ENCODE measurements around the gene CST9. TPM values are rescaled to one million over a fixed set of nuclear protein-coding genes. Genes with fewer than 3 reads are reported as not detected.

Gene CST9, protein sequence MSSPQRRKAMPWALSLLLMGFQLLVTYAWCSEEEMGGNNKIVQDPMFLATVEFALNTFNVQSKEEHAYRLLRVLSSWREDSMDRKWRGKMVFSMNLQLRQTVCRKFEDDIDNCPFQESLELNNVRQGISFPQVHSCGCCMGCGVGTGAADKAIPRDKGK
- total RNA-seq = not detected in 2 replicates

DNA sequence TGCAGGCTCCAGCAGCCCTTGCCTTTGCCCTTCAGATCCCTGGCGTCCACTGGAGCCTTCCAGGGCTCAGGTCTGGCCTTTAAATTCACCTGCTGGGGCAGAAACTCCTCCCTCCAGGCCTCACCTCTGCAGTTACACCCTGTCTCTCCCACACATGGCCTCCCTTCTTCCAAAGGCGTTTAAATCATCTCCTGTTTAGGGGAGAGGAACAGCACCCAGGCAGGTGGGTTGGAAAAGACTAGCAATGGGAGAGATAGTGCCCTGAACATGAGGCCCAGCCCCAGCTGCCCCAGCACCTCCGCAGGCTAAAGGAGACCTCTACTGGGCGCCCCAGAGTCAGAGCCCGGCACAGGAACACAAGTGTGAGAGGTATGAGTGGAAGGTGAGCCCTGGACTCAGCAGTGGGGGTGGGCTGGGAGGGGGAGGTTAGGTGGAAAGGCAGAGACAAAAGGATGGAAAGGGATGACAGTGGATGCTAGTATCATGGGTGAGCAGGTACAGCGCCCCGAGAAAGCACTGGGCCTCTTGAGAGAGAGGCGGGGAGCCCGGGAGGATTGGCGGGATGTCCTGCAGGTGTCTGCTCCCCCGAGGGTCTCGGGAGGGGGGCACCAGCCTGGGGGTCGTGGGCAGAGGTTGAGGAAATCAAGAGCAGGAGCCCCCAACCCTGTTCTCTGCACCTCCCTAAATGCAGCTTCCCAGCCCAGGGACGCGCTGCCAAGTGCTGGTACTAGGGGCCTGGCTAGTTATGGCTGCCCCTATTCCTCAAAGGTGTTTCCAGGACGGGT is at the start of gene CST9:
TSS of gene CST9 (minus strand) at position 51 of the 785 bp plus-strand sequence. CDS start 53 bp downstream, outside the sequence.

GRCh38 chr20:23637282-23638221 is 31.8 kb upstream of the CST9 start, which contains the start of gene CST3:
CST3 (minus strand) TSS chr20:23637955; CDS start chr20:23637862, 93 bp downstream.

DNA sequence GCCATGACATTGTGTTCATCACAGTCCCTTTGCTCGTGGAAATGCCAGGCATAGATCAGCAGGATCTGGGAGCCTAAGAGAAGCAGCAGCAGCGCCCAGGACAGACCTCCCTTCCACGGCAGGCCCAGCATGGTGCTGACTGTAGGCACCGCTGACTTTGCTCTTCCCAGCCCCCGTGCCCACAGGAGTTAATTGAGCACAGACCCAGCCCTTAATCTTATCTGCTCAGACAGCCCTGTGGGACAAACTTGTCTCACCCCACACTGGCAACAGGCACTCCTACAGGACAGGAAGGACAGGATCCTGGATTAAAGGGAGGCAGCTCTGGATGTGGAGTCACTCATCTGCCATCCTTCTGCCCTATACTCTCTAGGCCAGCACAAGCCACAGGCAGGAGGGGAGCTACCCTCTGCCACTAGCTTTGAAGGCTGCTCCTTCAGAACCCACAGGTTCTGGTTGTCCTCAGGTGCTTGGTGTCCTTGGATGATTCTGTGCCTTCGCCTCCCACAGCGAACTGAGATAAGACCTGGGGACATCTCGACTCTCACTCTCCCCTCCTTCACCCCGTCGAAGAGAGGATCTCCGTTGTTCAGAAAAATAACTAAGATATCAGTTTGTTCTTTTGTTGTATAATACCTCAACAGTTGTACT is 37.3 kb downstream of the CST9 start, which contains the start of gene CST9L:
TSS of gene CST9L (minus strand) at position 165 of the 651 bp plus-strand sequence. CDS start at position 131, 34 bp downstream.

Other genes starting within 250 kb of the CST9 start
- gene GZF1, start 243.7 kb downstream of the CST9 start, total RNA-seq = 9.6 and 11.8 TPM in 2 replicates
- gene NAPB, start 184.4 kb downstream of the CST9 start, total RNA-seq = 1.8 and 4.6 TPM in 2 replicates
- not detected in 2 replicates for gene CSTL1, start 166.2 kb downstream of the CST9 start, total RNA-seq
- gene CST11, start 153.0 kb downstream of the CST9 start, total RNA-seq = not detected in 2 replicates
- gene CST8, start 114.8 kb downstream of the CST9 start, total RNA-seq = not detected in 2 replicates
- not detected in 2 replicates for gene CST9L, start 37.4 kb downstream of the CST9 start, total RNA-seq
- gene CST3, start 32.0 kb upstream of the CST9 start, total RNA-seq = 801 and 827 TPM in 2 replicates
- gene CST4, start 83.1 kb upstream of the CST9 start, total RNA-seq = 0.78 TPM in 1 of 2 replicates, not detected in the other
- 5.9 and 171 TPM in 2 replicates for gene CST1, start 145.0 kb upstream of the CST9 start, total RNA-seq
- gene CST2, start 220.8 kb upstream of the CST9 start, total RNA-seq = 0.56 TPM in 1 of 2 replicates, not detected in the other

All from epithelial cell of alveolus of lung (primary cell).